Activated T-helper 2 cell treated with anti-CD3 and anti-CD28 coated beads, Interferon-gamma antibody, Interleukin-2, Interleukin-4, amounts not matched to agents 10 μg/mL and 5 μg/mL and 100 μg/mL, durations not matched to agents 14 hours and 24 hours and 36 hours (primary cell): Measurements from ENCODE around the gene NMUR2. TPM values are rescaled to one million over a fixed set of nuclear protein-coding genes. Genes with fewer than 3 reads are reported as not detected.

Experiments used
- DNase-seq: peaks from one replicate; pipeline ENCODE4 v3.0.0; 2021; ENCODE audit warnings: low spot score
- H3K27ac Mint-ChIP-seq: one replicate; pipeline ENCODE4 v1.8.0; 2021; ENCODE audit warnings: mixed read lengths
- H3K27me3 Mint-ChIP-seq: one replicate; pipeline ENCODE4 v1.8.0; 2021; ENCODE audit warnings: low read depth, mixed read lengths
- H3K36me3 Mint-ChIP-seq: one replicate; pipeline ENCODE4 v1.8.0; 2021; ENCODE audit warnings: low read depth, mixed read lengths
- H3K4me1 Mint-ChIP-seq: one replicate; pipeline ENCODE4 v1.8.0; 2021; ENCODE audit warnings: low read depth, mixed read lengths
- H3K4me3 Mint-ChIP-seq: one replicate; pipeline ENCODE4 v1.8.0; 2021; ENCODE audit warnings: low read depth, mild to moderate bottlenecking, moderate library complexity, mixed read lengths
- H3K9me3 Mint-ChIP-seq: one replicate; pipeline ENCODE4 v1.8.0; 2021; ENCODE audit warnings: mixed read lengths
- intact Hi-C: fragments of 100-400 bp; cut with micrococcal nuclease; formaldehyde crosslinking; loops from one replicate; pipeline ENCODE4 v1.15.1; 2023
- total RNA-seq: library from RNA; stranded (reverse); gene quantifications from 2 replicates; pipeline ENCODE4 v1.2.3, GENCODE V29; 2022

Gene NMUR2, protein sequence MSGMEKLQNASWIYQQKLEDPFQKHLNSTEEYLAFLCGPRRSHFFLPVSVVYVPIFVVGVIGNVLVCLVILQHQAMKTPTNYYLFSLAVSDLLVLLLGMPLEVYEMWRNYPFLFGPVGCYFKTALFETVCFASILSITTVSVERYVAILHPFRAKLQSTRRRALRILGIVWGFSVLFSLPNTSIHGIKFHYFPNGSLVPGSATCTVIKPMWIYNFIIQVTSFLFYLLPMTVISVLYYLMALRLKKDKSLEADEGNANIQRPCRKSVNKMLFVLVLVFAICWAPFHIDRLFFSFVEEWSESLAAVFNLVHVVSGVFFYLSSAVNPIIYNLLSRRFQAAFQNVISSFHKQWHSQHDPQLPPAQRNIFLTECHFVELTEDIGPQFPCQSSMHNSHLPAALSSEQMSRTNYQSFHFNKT
- not detected in 2 replicates for total RNA-seq

DNA sequence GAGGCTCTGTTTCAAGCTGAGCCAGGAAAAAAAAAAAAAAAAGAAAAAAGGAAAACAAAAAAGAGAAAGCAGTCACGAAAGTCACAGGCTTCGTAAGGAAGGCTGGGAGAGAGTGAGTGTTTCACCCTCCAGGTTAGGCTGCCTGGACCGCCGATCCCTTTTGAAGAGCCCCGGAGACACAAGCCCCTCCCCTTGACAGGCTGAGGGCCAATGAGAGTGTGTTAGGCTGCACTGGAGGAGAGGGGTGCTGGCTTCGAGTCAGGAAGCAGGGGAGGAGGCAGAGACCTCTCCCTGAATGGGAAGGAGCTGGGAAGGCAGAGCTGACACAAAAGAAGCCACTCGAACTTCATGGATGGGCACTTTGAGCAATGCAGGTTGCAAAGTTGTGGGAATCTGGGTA, at the start of gene NMUR2:
Gene NMUR2, minus strand, starts transcription at position 135 of the 400 bp plus-strand sequence. CDS start 166 bp downstream, outside the sequence.
- DNase-seq, result no peak
- Mint-ChIP-seq H3K4me1 (no peaks in the 10 kb centered on the region), H3K36me3 (no peaks in the 10 kb centered on the region), H3K27me3 (no peaks in the 10 kb centered on the region), H3K27ac (no peak within 1 kb of the TSS), H3K4me3 (no peak within 1 kb of the TSS), H3K9me3 (no peaks in the 10 kb centered on the region)
- intact Hi-C loops, result no loop called here

DNA sequence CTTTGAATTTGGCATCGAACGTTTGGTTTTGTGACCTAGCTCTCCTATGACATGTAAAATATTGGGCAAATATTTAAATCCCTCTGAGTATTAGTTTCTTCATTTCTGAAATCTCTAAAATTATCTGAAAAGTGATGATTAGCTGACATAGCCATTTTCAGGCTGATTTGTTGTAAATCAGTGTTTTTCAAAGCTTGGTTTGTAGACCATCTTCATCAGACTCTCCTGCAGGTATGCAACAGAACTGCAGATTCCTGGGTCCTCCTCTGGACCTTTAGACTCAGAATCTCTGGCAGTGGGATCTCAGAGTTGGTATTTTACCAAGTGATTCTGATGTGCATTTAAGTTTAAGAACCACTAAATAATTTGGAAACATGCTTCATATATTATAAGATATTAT, 38.9 kb upstream of the NMUR2 start:
- no peak overlapping the region for H3K27ac Mint-ChIP-seq

DNA sequence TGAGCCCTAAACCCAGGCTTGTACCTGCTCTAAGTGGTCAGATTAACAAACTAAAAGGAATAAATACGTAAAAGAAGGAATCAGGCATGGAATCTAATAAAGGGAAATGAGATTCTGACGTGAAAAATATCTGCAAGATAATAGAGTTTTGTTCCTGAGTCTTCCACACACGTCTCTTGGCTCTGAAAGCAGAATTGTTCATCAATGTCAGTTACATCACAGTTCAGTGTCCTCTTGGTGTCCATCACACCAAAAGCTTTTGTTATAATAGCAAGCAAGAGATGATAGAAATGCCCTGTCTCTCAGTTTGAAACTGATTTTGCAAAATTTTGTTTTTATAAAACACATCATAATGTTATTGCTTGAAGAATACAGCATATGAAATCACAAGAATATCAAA, 34.7 kb upstream of the NMUR2 start:
- DNase-seq, result no peak
- intact Hi-C loops, result no loop called here
- no peak overlapping the region for H3K27ac Mint-ChIP-seq
- no peaks in the 10 kb centered on the region for H3K4me1 Mint-ChIP-seq
- no peak overlapping the region for H3K4me3 Mint-ChIP-seq
- H3K27me3 Mint-ChIP-seq, result no peaks in the 10 kb centered on the region
- H3K36me3 Mint-ChIP-seq, result no peaks in the 10 kb centered on the region
- no peaks in the 10 kb centered on the region for H3K9me3 Mint-ChIP-seq

More for the DNA sequence above, 38.9 kb upstream of the NMUR2 start:
- H3K4me3 Mint-ChIP-seq, result no peak overlapping the region
- no peaks in the 10 kb centered on the region for H3K4me1 Mint-ChIP-seq
- intact Hi-C loops, result no loop called here
- no peaks in the 10 kb centered on the region for H3K27me3 Mint-ChIP-seq
- DNase-seq, result no peak
- H3K36me3 Mint-ChIP-seq, result no peaks in the 10 kb centered on the region
- no peaks in the 10 kb centered on the region for H3K9me3 Mint-ChIP-seq

DNA sequence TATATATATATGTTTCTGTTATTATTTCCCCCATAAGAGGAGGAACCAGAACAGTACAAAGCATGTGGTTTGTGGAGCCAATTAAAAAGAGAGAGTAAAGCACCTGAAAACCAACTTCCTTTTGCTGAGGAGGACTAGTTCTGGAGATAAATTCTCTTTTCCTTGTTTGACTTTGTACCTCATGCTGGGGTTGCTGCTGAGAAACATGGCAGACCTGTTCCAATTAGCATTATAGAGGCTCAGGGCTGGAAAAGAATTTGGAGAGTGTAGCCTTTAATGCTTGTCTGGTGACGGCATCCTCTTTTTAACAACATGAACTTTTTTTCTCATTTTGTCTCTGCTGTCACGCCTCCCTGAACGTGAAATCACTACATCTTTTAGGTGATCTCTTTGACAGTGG, 32.8 kb upstream of the NMUR2 start:
- Mint-ChIP-seq H3K9me3 (no peaks in the 10 kb centered on the region), H3K4me1 (no peaks in the 10 kb centered on the region), H3K4me3 (no peak overlapping the region), H3K36me3 (no peaks in the 10 kb centered on the region), H3K27me3 (no peaks in the 10 kb centered on the region), H3K27ac (no peak overlapping the region)
- no peak for DNase-seq
- intact Hi-C loops, result no loop called here

DNA sequence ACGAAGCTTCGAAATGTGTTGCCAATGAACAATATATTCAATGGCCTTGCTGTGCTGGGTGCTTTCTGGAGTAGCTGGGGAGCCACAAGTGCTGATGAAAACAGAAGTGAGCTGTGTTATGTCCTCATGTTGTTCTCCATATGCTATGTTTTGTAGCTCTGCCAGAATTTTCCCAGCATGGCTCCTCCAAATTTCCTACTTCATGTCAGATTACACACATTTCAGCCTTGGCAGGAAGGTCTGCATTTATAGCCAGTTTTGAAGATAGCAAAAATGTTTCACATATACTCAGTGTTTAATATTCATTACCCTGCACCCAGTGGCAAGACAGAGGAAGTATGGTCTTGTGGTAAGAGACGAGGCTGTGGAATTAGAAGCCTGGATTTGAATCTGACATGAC, 22.6 kb upstream of the NMUR2 start:
- Mint-ChIP-seq H3K9me3 (no peaks in the 10 kb centered on the region), H3K4me1 (no peaks in the 10 kb centered on the region), H3K4me3 (no peak overlapping the region), H3K27ac (no peak overlapping the region), H3K36me3 (no peaks in the 10 kb centered on the region), H3K27me3 (no peaks in the 10 kb centered on the region)
- DNase-seq, result no peak
- intact Hi-C loops, result no loop called here

DNA sequence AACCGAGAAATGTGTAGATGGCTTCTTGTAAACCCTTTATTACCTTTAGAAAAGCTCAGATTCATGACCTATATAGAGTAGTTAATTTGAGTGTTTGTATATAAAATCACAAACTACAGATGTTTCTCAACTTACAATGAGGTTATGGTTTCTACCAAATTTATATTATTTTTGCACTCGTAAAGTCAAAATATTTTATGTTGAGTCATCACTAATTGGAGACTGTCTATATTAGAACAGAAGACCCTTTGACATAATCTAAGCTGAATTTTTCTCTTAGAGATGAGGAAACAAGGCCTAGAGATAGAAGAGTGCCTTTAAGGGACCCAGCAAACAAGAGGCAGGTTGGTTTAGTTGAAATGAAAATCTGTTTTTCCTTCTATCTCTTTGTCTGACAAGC, 20.0 kb upstream of the NMUR2 start:
- Mint-ChIP-seq H3K27me3 (no peaks in the 10 kb centered on the region), H3K9me3 (no peaks in the 10 kb centered on the region), H3K4me3 (no peak overlapping the region), H3K4me1 (no peaks in the 10 kb centered on the region), H3K36me3 (no peaks in the 10 kb centered on the region), H3K27ac (no peak overlapping the region)
- intact Hi-C loops, result no loop called here
- DNase-seq, result no peak

DNA sequence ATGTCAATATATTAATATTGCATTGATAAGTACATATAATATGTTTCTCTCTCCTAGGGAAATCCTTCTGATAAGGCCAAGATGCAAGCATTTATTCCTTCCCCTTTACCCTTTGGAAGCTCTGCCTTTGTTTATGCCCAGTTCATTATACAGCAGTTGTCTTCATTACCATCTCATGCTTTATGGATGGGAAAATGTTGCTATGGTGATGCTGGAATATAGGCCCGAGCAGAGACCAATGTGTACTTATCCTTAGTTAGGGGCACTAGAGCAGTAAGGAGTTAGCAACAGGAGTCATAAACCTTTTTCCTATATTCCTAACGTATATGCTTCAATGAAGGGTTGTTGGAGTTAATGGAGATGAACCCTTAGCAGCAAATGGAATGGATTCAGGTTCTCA, 19.4 kb upstream of the NMUR2 start:
- H3K9me3 Mint-ChIP-seq, result no peaks in the 10 kb centered on the region
- H3K36me3 Mint-ChIP-seq, result no peaks in the 10 kb centered on the region
- H3K27me3 Mint-ChIP-seq, result no peaks in the 10 kb centered on the region
- intact Hi-C loops, result no loop called here
- H3K4me1 Mint-ChIP-seq, result no peaks in the 10 kb centered on the region
- H3K4me3 Mint-ChIP-seq, result no peak overlapping the region
- no peak for DNase-seq
- H3K27ac Mint-ChIP-seq, result no peak overlapping the region

DNA sequence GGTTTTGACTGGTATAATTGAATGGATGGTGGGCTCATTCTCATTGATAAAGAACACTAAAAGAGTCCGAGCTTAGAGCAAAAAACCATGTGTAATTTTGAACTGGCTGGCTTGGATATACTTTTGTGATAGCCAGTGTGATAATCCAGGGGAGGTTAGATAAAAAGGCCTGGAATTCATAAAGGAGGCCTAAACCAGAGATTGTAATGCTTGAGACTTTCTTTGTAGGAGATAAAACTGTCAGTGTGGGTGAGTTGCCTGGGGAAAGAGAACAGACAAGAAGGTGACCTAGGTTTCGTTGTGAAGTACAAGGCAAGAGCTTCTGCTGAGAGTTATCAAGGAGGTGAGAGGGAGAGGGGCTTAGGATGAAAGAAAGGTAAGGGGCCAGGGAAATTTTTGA, 17.0 kb upstream of the NMUR2 start:
- Mint-ChIP-seq H3K27me3 (no peaks in the 10 kb centered on the region), H3K9me3 (no peaks in the 10 kb centered on the region)
- intact Hi-C loops, result no loop called here

DNA sequence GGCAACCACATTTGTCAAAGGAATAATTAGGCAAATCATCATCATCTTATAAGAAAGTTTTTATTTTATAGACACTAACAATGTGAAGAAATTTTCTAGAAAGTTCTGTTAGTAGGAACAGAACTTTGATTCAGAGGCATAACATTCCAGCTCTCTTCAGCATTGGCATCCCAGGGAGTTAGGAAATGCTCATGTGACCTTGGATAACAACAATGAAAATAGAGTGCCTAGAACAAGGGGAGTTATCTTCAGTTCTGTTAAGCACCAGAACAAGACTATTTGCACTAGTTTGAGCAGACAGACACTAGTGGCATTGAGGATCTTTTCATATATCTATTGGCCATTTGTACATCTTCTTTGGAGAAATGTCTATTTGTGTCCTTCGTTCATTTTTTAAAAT, 7.0 kb upstream of the NMUR2 start:
- DNase-seq, result no peak
- intact Hi-C loops, result no loop called here
- no peaks in the 10 kb centered on the region for H3K36me3 Mint-ChIP-seq
- H3K9me3 Mint-ChIP-seq, result no peaks in the 10 kb centered on the region
- H3K27ac Mint-ChIP-seq, result no peak overlapping the region
- H3K4me3 Mint-ChIP-seq, result no peak overlapping the region
- no peaks in the 10 kb centered on the region for H3K27me3 Mint-ChIP-seq
- no peaks in the 10 kb centered on the region for H3K4me1 Mint-ChIP-seq

More for the DNA sequence above, 17.0 kb upstream of the NMUR2 start:
- Mint-ChIP-seq H3K27ac (no peak overlapping the region), H3K4me1 (no peaks in the 10 kb centered on the region), H3K4me3 (no peak overlapping the region), H3K36me3 (no peaks in the 10 kb centered on the region)
- DNase-seq, result no peak

DNA sequence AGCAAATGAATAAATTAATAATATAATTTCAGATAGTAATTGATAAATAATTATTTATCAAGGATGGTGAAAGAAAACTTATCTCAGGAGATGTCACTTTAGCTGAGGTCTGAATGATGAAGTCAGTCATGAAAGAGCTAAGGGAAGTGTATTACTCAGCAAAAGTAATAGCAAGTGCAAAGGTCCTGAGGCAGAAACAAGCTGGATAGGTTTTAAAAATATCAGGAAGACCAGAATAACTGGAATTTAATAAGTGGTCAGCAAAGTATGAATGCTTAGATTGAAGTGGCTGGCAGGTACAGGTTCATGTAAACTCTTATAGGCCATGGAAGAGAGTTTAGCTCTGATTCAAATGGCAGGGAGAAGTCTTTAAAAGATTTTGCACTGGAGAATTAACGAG, 1.0 kb upstream of the NMUR2 start:
- H3K27ac Mint-ChIP-seq, result no peak overlapping the region
- H3K4me1 Mint-ChIP-seq, result no peaks in the 10 kb centered on the region
- no peaks in the 10 kb centered on the region for H3K9me3 Mint-ChIP-seq
- H3K4me3 Mint-ChIP-seq, result no peak overlapping the region
- DNase-seq, result no peak
- no peaks in the 10 kb centered on the region for H3K36me3 Mint-ChIP-seq
- no peaks in the 10 kb centered on the region for H3K27me3 Mint-ChIP-seq
- intact Hi-C loops, result no loop called here

DNA sequence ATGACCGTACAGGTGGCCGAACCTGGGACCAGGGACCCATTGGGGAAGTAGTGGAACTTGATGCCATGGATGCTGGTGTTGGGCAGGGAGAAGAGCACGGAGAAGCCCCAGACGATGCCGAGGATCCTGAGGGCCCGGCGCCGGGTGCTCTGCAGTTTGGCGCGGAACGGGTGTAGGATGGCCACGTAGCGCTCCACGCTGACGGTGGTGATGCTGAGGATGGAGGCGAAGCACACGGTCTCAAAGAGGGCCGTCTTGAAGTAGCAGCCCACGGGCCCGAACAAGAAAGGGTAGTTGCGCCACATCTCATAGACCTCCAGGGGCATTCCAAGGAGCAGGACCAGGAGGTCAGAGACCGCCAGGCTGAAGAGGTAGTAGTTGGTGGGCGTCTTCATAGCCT, 585 bp downstream of the NMUR2 start:
- Mint-ChIP-seq H3K9me3 (no peaks in the 10 kb centered on the region), H3K36me3 (no peaks in the 10 kb centered on the region)
- intact Hi-C loops, result no loop called here

DNA sequence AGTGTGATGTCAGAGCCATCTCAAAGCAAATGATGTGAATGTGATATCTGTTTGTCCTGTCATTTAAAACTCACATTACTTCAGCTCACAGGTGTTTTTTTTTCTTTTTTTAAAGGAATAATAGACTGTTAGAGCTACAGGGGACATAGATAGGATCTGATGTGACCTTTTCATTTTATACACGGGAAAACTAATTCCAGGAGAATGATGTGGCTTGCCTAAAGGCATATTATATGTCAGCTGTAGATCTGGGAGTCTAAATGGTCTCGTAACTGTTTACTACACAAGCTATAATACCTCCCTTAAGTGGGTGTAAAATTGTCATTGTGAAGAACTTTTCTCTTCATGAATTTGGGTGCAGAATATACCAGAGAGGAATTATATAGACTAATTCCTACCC, 2.0 kb downstream of the NMUR2 start:
- intact Hi-C loops, result no loop called here
- H3K27me3 Mint-ChIP-seq, result no peaks in the 10 kb centered on the region
- DNase-seq, result no peak
- no peaks in the 10 kb centered on the region for H3K36me3 Mint-ChIP-seq
- H3K27ac Mint-ChIP-seq, result no peak overlapping the region
- H3K9me3 Mint-ChIP-seq, result no peaks in the 10 kb centered on the region
- peaks cover under 1% of the 10 kb centered on the region for H3K4me1 Mint-ChIP-seq
- H3K4me3 Mint-ChIP-seq, result no peak overlapping the region

More for the DNA sequence above, 585 bp downstream of the NMUR2 start:
- no peak for DNase-seq
- Mint-ChIP-seq H3K27me3 (no peaks in the 10 kb centered on the region), H3K4me1 (no peaks in the 10 kb centered on the region), H3K27ac (no peak overlapping the region), H3K4me3 (no peak overlapping the region)

DNA sequence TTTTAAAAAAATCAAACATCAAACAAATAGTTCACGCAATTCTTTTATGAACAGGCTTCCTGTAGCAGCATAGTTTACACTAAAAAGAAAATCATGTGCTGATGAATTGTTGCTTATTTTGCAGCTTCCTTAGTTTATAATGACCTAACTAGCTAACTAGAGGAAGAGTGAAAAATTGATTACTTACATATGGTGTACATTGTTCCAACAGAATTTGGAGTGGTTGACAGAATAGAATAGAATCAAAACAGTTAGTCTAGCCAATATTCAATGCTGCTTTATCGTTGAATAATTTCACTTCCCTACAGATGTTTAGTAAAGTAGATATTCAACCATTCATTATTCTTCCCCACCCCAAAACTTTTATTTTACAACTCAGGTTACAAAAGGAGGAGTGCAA, 4.2 kb downstream of the NMUR2 start:
- intact Hi-C loops, result no loop called here
- H3K36me3 Mint-ChIP-seq, result no peaks in the 10 kb centered on the region
- no peaks in the 10 kb centered on the region for H3K27me3 Mint-ChIP-seq
- no peak for DNase-seq
- peaks cover 5% of the 10 kb centered on the region for H3K4me1 Mint-ChIP-seq
- H3K4me3 Mint-ChIP-seq, result no peak overlapping the region
- H3K9me3 Mint-ChIP-seq, result no peaks in the 10 kb centered on the region
- H3K27ac Mint-ChIP-seq, result no peak overlapping the region

DNA sequence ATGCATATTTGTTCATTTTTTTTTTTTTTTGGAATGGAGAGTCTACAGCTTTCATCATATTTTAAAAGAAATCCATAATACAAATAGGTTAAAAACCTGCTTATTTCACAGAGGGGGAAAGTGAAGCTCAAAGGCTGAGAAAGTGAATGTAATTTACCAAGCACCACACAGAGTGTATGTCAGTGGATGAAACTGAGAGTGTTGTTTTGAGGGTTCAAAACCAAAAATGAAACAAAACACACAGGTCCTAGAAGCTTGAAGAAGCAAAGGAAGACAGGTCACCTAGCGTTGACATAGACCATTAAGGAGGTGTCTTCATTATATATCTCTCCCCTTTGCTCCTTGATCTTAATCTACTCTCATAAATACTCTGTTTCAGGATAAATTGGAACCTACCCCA, 7.5 kb downstream of the NMUR2 start:
- Mint-ChIP-seq H3K27me3 (no peaks in the 10 kb centered on the region), H3K27ac (no peak overlapping the region), H3K4me1 (peaks cover 5% of the 10 kb centered on the region), H3K4me3 (no peak overlapping the region), H3K9me3 (no peaks in the 10 kb centered on the region), H3K36me3 (no peaks in the 10 kb centered on the region)
- intact Hi-C loops, result no loop called here
- DNase-seq, result no peak
